Stimulated activated CD4-positive, alpha-beta T cell treated with anti-CD3 and anti-CD28 coated beads, Interleukin-12 subunit alpha, Interleukin-12 subunit beta, amount 100 ng/mL, for 4 hours (primary cell): Measurements from ENCODE around the gene ATF6.

Source experiments
- DNase-seq: peaks from one replicate; pipeline ENCODE4 v3.0.0-alpha.2; 2020

The ATF6 gene

DNA sequence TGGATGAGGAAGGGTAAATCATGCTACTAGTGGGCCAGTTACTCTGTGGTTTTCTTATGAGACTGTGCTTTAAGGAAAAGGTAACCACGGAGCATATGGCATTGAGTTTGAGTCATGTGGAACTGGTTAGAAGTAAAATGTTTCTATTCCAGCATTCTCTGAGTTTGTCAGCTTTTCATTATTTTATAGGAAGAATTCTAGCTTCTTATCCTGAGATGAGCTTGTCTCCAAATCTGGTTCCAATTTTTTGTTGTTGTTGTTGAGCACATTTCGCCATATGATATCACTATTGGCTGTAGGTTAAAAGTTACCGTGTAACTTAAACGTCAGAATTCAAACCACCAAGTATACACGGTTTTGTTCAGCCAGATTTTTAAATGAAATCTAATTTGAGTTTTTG, 69.9 kb downstream of the ATF6 start:
- no peak for DNase-seq

DNA sequence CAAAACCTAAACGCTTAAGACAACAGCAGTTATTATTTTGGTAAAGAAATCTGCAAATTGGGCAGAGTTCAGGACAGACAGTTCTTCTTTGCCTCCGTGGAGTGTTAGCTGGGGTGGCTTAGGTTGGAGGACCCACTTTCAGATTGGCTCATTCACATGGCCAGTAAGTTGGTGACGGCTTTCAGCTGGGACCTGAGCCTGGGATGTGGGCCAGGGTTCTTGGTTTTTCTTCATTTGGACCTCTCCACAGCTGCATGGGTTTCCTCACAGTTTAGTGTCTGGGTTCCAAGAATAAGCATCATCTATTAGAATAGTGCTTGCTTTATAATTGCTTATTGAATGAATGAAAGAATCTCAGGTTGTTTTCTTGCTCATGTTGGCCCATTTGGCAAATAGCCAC, 72.2 kb downstream of the ATF6 start:
- no peak for DNase-seq

DNA sequence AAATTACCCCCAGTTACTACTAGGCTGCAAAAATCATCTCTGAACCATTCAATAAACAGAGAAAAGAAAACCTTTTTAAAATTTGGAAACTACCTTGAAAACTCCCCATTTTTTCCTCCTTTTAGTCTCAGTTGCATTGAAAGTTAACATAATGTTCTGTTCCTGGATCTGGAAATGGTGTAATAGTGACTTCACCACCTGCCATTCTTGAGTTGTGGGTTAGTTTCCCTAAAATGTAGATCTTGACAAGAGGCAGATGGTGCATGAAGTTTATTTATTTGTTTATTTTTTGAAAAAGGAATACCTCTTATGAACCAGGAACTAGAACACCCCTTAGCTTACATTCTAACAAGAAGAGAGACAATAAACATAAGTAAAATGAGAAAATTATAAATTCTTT, 72.8 kb downstream of the ATF6 start:
- no peak for DNase-seq

DNA sequence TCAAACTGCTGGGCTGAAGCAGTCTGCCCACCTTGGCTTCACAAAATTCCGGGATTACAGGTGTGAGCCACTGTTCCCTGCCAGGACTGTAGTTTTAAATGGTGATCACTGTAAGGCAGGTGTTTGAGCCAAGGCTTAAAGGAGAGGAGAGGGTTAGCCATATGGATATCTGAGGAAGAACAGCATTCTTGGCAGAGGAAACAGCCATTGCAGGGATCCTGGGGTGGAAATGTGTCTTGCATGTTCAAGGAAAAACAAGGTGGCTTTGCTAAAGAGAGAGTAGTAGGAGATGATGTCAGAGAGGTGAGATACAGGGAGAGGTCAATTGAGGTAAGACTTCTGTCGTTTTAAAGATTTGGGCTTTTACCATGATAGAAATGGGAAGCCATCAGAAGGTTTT, 73.5 kb downstream of the ATF6 start:
- no peak for DNase-seq

DNA sequence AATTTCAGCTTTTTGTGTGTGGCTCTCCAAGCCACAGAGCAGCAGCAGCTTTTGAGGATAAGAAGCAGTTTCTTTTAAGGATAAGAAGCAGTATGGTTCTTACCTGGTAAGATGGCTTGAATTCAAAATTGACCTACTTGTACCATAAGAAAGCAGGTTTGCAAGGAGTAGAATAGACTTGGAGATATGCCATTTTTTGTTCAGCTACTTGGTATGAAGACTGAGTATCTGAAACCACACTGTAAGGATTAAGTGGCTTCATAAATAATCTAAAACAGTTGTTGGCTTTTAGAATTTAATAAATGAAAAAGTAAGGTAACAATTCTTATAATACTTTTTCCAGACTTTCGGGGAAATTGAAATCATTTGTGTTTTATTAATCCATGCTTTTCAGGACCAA, 74.2 kb downstream of the ATF6 start:
- no peak for DNase-seq

DNA sequence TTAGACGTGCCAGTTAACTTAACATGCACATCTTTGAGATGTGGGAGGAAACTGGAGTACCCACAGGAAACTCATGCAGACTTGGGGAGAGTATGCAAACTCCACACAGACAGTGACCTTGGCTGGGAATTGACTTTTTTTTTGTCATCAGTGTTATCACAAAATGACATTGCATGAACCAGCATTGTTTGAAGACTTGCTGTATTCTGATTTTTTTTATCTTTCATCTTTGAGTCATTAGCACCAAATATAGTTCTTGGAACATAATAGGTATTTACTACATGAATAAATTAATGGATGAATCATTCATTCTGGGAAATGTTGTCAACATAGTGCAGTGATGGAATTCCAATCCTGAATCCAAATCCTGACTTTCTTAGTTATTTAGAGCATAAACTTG, 77.0 kb downstream of the ATF6 start:
- DNase-seq, result no peak

DNA sequence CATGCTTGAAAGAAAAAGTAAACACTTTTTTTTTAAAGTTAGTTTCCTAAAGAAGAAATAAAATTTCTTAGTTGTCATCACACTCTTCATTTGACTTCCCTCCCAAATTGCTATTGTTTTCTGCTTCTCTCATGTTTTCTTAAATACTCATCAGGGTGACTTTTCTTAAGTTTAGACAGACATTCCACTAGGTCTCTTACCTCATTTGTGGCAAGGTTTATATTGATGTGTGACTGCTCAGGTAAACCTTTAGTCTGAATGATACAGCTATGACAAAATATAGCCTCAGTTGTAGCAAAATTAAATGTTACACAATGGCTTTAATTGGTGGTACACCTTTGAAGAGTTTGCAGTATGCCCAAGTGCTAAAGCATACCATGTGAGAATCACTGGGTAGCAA, 78.6 kb downstream of the ATF6 start:
- DNase-seq, result no peak

DNA sequence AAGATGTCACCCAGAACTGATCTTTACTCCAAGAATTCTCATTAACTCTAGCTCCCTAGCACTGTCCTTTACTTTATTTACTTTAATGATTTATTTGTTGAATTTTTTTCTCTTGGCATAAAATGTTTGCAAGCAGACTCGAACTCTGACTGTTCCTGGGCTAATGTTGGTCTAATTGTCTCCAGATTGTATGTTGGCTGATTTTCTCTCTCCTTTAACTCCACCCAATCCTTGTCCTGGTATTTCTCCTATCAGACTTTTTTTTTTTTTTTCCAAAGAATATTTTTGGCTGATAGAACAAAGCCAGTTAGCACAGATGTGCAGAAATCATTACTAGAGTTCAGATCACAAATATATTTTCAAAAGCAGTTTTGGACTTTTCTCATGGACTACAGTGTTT, 82.6 kb downstream of the ATF6 start:
- no peak for DNase-seq

DNA sequence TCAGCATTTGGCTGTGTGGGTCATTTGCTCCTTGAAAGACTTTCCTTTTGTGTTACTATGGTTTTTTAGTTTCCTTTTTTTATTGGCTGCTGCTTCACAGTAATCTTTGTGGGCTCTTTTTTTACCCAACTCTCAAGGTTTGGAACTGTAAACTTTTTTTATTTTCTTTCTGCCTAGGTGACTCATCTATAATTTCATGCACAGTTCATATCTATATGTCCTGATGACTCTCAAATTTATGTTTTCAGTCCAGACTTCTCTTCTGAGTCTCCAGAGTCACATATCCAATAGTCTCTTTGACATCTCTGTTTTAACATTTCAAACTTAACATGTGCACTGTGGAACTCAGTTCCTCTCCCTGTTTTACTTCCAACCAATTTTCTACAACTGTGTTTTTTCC, 83.4 kb downstream of the ATF6 start:
- DNase-seq, result no peak

DNA sequence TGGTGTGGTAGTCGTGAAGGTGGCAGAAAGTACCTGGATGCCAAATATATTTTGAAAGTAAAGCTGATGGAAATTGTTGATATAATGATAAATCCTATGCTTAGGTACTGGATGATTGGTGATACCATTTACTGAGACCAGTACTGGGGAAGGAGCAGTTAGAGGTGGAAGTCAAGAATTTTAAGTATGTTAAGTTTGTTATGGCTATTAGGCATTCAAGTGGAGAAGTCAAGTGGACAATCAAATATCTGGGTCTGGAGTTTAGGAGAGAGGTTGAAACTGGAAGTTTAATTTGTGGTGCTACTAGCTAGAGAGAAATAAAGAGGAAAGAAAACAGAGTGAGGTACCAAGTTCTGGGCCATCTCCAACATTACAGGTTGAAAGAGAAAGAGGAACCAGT, 89.1 kb downstream of the ATF6 start:
- DNase-seq, result no peak

DNA sequence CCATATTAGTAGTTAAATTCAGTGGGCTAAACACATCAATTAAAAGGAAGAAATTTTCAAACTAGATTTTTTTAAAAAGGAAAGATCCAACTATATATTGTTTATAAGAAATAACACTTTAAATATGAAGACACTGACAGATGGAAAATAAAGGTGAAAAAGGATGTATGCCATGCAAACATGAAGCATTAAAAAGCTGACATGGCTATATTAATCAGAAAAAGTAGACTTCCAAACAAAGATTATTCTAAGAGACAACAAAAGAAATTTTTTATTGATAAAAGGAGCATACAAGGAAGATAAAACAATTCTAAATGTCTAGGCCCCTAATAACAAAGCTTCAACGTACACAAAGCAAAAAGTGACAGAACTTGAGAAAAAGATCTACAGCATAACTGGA, 92.2 kb downstream of the ATF6 start:
- DNase-seq, result no peak

DNA sequence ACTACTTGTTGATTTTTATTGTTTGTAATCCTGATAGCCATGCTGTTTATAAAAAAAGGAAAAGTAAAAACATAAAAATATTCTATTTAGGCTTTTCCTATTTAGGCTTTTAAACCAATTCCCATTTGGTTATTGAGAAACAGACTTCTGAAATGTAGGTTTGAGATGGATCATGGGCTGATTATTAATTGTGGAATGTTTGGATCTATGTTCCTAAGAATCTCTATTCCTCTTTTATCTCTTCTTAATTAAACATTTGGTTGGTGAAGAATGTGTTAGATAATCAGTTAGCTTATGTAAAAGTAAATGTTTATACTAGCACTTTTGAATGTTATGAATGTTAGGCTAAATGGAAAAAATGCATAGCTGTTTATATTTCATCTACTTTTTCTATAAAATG, 97.4 kb downstream of the ATF6 start:
- no peak for DNase-seq

DNA sequence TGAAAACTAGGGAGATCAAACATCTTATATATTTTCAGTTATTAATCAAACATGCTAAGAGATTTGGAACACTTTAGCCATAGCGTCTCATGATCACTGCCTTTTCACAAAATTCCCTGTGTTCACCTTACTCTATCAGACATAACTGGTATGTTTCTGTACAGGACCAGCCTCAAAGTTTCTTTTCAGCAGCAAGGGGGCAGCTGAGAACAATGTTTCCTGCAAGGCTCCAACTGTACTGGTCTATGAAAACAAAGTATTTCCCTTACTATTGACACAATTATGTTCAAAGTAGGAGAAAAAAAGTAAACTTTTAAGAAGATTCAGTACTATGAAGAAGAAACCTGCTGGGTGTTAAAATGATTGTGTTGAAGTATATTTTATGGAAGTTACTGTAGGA, 98.5 kb downstream of the ATF6 start:
- no peak for DNase-seq

DNA sequence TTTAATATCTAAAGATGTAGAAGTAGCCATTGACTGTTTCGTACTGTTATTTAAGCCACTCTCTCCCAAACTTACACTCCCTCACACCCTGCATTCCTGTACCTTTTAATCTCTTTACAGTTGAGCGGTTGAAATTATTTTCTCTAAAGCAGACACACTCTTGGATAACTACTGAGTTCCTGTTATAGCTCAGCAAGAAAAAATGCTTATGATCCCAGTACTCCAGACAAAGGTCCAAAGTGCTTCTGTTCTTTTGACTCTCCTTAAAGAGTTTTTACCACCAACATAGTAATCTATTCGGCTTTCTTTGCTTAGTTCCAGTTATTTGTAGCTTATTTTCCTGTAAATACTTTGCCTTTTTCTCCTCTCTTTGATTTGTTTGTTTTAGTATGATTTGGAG, 100.1 kb downstream of the ATF6 start:
- no peak for DNase-seq

DNA sequence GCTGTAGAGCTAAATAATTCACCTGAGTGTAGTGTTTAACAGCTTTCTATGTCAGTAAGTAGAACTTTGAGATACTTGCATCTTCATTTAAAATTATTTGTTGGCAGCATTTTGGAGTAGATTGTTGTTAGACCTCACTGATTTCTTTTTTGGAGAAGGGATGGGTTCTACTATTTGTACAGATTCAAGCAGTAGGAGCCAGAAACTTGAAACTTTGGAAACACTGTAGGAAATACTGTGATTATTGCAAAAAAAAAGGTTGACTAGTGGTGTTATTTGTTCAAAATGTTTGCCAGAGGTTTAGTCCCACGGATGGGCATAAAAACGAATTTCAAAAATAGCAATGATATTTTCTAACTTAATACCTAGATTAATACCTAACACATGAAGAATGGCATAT, 102.7 kb downstream of the ATF6 start:
- no peak for DNase-seq

DNA sequence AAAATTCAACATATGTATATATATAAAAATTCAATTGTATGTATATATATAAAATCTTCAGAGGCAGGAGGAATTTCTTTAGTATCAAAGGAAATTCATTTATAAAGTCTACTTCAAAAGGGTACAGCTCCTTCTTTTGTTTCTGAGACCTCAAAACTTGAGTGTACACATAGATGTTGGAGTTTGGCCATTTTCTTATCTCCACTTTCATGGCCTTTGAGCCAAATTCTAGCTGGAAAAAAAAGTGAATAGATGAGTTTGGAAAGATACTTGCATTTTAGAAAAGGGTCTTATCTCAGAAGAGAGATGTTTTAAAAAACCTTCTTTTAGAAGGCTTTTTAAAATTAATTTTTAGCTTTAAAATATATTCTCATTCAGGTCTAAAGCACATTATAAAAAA, 103.2 kb downstream of the ATF6 start:
- DNase-seq, result no peak

DNA sequence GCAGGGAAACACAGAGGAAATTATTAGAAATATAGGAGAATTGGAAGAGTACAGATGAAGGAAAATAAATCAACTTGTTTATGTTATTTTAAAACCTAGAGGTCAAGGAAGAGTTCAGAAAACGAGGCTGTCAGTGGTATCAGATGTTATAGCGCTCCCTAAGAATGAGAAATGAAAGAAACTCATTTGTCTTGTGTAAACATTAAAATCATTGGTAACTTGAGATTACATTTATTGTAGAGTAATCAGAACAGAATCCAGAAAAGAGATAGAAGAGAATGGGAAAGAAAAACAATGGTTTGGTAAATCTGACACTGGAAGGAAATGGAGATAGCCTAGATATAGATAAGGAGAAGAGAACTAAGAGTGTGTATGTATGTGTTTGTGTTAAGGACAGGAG, 106.4 kb downstream of the ATF6 start:
- no peak for DNase-seq

DNA sequence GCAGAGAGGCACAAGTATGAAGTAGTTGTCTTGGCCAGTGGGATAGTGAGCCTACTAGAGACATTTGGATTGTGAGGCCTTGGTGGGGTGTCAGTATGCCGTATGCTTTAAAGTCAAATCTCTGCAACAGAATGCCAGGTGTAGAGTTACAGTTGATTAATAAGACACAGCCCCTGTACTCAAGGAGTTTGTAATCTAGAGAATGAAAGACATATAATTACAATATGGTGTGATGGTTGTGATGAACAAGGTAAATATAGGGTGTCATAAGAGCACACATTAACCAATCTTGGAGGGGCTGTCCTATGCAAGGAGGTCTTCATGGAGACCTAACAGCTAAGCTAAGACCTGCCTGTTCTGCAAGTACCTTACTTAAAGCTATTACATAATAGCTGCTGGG, 113.1 kb downstream of the ATF6 start:
- no peak for DNase-seq

DNA sequence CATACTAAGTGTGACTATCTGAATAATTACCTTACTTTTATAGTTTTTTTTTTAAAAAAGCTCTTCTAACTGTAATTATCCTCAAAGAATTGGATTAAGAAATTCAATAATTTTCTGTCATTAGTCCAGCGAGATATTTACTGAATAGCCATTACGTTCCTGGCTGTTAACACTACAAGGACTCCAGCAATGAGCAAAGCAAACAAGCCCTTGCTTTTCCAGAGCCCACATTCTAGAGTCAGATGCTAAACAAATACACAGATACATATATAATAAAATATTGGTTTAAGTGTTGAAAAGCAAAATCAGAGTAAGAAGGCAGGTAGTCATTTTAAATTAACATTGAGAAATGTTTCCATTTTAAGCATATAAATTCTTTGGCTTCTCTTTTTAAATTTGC, 118.4 kb downstream of the ATF6 start:
- DNase-seq, result no peak

DNA sequence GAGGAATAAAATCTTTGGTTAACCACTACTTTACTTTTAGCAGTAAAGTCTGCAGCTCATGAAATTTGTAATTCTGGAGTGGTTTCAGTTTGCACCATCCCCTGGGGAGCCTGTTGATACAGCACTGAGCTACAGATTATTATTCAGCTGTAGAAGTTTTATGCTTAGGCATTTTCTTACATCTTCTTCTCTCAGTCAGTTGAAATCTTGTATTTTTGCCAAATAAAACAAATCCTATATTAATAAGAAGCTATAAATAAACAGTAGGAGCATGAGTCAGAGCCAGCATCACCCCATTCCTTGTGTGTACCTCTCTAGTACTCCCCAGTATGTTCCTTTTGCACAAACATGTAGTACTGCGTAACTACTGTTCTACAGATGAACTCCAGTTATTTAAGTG, 118.9 kb downstream of the ATF6 start:
- DNase-seq, result no peak

DNA sequence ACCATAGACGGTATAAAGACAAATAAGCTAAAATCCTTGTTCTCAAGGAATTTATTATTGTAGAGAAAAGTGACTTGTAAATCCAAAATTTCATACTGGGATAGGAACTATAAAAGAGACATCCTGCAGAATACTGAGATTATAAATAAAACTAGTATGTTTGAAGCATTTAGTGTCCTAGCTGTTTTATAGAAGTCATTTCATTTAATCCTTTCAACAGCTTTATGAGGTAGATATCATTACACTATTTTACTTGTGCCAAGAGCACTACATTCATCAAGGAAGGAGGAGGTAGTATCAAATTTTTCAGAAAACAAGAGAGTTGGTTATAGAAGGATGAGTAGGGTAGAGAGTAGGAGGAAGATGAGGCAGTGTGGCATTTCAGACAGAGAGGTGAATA, 119.6 kb downstream of the ATF6 start:
- no peak for DNase-seq

DNA sequence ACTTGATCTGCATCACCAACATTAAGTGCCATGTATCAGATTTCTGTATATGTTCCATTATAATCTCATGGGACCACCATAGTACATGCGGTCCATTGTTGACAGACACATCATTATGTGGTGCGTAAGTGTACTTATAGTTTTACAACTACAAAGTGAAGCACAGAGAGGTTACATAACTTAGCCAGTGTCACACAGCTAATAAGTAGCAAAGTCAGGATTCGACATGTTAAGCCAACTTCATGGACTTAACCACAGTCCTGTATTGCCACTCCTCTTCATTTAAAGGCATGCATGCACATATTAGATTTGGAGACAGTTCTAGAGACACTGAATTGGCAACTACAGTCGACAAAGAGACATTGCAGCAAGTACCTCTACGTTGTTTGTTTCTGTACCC, 120.5 kb downstream of the ATF6 start:
- DNase-seq, result no peak

DNA sequence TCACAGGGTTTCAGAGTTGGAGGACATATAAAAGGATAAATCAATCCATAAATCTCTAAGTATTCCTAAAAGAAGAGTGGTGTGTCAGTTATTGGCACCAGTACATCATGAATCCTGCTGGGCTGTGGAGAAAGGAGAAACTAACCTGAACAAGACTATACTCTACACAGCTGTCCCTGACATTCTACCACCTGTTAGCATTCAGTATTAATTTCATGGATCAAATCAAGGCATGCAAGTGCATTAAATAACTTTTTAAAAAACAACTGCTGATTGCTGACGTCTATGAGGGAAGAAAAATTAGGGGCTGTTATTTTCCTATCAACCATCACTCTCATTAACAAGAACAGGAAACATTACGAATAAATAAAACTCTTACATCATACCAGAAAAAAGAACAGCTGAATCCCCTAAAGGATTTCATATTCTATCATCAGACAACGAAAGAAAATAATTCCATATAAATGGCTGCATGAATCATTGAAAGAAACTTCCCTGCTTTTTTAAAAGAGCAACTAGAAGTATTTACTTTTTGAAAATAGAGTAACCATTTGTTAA, 121.7 kb downstream of the ATF6 start:
- DNase-seq, result no peak

DNA sequence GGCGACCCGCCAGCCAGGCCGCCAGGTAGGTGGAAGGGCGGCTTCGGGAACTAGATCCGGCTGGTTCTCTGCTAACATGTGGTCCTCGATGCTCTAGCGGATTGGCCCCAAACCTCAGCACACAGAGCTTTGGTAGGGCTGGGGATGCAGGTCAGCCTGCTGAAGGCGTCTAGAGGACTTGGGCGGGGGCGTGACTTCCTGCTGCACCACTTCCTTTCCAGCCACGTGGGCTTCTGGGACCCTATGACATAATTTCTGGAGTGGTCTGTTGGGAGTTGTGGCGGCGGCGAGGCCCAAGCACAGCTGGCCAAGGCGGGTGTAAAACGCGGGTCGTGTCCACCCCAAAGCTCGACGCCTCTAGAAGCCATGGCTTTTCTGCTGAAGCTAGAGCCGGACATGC, 124.5 kb downstream of the ATF6 start:
- no peak for DNase-seq

DNA sequence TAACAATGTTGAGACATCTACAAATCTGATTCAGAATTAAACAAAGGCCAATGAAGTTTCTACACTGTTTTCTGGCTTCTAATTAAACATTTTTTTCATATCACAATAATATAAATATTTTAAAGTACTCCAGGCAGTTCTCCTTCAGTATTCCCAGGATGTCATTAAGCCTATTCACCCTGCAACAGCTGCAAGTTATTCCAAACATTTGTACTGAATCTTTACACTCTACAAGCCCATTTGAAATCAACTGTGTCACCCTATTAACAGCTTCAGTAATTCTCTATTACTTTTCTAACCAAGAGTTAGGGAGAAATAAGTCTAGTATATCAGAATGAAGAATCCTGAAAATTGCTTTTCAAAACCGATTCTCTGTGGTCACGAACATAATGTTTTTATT, 133.0 kb downstream of the ATF6 start:
- no peak for DNase-seq

DNA sequence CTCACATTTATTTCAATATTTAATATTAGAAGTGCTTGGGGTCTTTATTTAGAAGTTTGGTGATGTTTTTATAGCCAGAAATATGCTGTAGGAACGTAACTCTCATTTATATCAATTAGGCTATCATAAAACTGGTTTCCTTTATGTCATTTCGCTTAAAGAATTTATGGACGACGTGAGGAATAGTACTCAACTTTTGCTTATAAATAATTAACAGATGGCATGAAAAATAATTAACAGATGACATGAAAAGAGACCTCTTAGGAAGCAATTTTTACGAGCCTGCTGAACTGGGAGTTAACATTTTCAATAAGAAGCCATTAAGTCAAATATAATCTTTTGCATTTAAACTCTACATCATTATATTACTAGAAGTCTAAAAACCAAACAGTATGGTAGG, 134.0 kb downstream of the ATF6 start:
- no peak for DNase-seq
